ENCODE measurements around the gene C1QL3. TPM values are rescaled to one million over a fixed set of nuclear protein-coding genes. Genes with fewer than 3 reads are reported as not detected.

Gene C1QL3
- polyA plus RNA-seq, 1 donor from 2014 or later = 0.57 TPM

GRCh38 chr10:16519908-16520861 is 1.5 kb downstream of the C1QL3 start:
- H3F3A ChIP-seq (ENCODE audit: insufficient read depth, low read length, poor library complexity, severe bottlenecking) = no peaks in the 10 kb centered on the region
- H3K27me3 ChIP-seq (ENCODE audit: insufficient read depth, low read depth, low read length) = peaks cover 88% of the 10 kb centered on the region
- no peak overlapping the region for H3K4me2 ChIP-seq (ENCODE audit: low read length)
- H2AFZ ChIP-seq (ENCODE audit: low read depth, low read length) = no peak overlapping the region
- no peak overlapping the region for H3K27ac ChIP-seq (ENCODE audit: low read length)
- TF ChIP-seq CTCF (IDR thresholded peaks at IDR 0.05; ENCODE audit: poor library complexity, severe bottlenecking) (no peak), EP300 (conservative IDR thresholded peaks at IDR 0.05; ENCODE audit: poor library complexity, severe bottlenecking) (no peak), TAF1 (IDR thresholded peaks at IDR 0.05; ENCODE audit: low read depth) (no peak), POLR2AphosphoS5 (IDR thresholded peaks at IDR 0.05) (no peak), RAD21 (conservative IDR thresholded peaks at IDR 0.05) (no peak), EZH2 (IDR thresholded peaks at IDR 0.05; ENCODE audit: borderline replicate concordance, insufficient read depth, low read length, poor library complexity, severe bottlenecking) (no peak), SMC3 (conservative IDR thresholded peaks at IDR 0.05; ENCODE audit: poor library complexity) (no peak), MXI1 (conservative IDR thresholded peaks at IDR 0.05; ENCODE audit: poor library complexity, severe bottlenecking) (no peak)
- TF ChIP-seq, protein P1, sequence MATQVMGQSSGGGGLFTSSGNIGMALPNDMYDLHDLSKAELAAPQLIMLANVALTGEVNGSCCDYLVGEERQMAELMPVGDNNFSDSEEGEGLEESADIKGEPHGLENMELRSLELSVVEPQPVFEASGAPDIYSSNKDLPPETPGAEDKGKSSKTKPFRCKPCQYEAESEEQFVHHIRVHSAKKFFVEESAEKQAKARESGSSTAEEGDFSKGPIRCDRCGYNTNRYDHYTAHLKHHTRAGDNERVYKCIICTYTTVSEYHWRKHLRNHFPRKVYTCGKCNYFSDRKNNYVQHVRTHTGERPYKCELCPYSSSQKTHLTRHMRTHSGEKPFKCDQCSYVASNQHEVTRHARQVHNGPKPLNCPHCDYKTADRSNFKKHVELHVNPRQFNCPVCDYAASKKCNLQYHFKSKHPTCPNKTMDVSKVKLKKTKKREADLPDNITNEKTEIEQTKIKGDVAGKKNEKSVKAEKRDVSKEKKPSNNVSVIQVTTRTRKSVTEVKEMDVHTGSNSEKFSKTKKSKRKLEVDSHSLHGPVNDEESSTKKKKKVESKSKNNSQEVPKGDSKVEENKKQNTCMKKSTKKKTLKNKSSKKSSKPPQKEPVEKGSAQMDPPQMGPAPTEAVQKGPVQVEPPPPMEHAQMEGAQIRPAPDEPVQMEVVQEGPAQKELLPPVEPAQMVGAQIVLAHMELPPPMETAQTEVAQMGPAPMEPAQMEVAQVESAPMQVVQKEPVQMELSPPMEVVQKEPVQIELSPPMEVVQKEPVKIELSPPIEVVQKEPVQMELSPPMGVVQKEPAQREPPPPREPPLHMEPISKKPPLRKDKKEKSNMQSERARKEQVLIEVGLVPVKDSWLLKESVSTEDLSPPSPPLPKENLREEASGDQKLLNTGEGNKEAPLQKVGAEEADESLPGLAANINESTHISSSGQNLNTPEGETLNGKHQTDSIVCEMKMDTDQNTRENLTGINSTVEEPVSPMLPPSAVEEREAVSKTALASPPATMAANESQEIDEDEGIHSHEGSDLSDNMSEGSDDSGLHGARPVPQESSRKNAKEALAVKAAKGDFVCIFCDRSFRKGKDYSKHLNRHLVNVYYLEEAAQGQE (IDR thresholded peaks at IDR 0.05; ENCODE audit: borderline replicate concordance) = no peak
- H3K9me2 ChIP-seq (ENCODE audit: insufficient read depth, low read length) = no peaks in the 10 kb centered on the region
- H3K79me2 ChIP-seq (replicated peaks; ENCODE audit: insufficient read depth, low read length) = no peaks in the 10 kb centered on the region
- no peaks in the 10 kb centered on the region for H3K9me3 ChIP-seq (ENCODE audit: low read length)
- H3K36me3 ChIP-seq (ENCODE audit: insufficient read depth, low read length) = no peaks in the 10 kb centered on the region
- no peaks in the 10 kb centered on the region for H4K20me1 ChIP-seq (ENCODE audit: insufficient read depth)
- no peak overlapping the region for H3K9ac ChIP-seq (ENCODE audit: low read length)
- H3K4me3 ChIP-seq (ENCODE audit: low read length) = peak overlapping the region; percentile 64

- Histone ChIP-seq H4K20me1 (ENCODE audit: insufficient read depth) (no peaks in the 10 kb centered on the region), H3K9ac (ENCODE audit: low read length) (no peak overlapping the region), H3K9me2 (ENCODE audit: insufficient read depth, low read length) (no peaks in the 10 kb centered on the region), H2AFZ (ENCODE audit: low read depth, low read length) (no peak overlapping the region), H3K27me3 (ENCODE audit: insufficient read depth, low read depth, low read length) (peaks cover 80% of the 10 kb centered on the region), H3K4me2 (ENCODE audit: low read length) (no peak overlapping the region), H3K9me3 (ENCODE audit: low read length) (no peaks in the 10 kb centered on the region), H3K79me2 (replicated peaks; ENCODE audit: insufficient read depth, low read length) (no peaks in the 10 kb centered on the region), H3K36me3 (ENCODE audit: insufficient read depth, low read length) (no peaks in the 10 kb centered on the region), H3K4me3 (ENCODE audit: low read length) (peak overlapping the region; percentile 60), H3F3A (ENCODE audit: insufficient read depth, low read length, poor library complexity, severe bottlenecking) (no peaks in the 10 kb centered on the region), H3K27ac (ENCODE audit: low read length) (no peak overlapping the region)
- TF ChIP-seq, protein P1 (IDR thresholded peaks at IDR 0.05; ENCODE audit: borderline replicate concordance) = no peak
- TF ChIP-seq RAD21 (conservative IDR thresholded peaks at IDR 0.05) = no peak
- no peak for TF ChIP-seq EP300 (conservative IDR thresholded peaks at IDR 0.05; ENCODE audit: poor library complexity, severe bottlenecking)
- TF ChIP-seq EZH2 (IDR thresholded peaks at IDR 0.05; ENCODE audit: borderline replicate concordance, insufficient read depth, low read length, poor library complexity, severe bottlenecking) = no peak
- no peak for TF ChIP-seq CTCF (IDR thresholded peaks at IDR 0.05; ENCODE audit: poor library complexity, severe bottlenecking)
Observed at GRCh38 chr10:16519250-16519907, 2.3 kb downstream of the C1QL3 start.

All from neural cell (in vitro differentiated cells).